Stimulated activated naive B cell treated with anti-CD40 and anti-IgM and Interleukin-4, amounts not matched to agents 10 μg/mL and 1 μg/mL and 100 μg/mL, for 72 hours (primary cell): Measurements from ENCODE around the gene SIGLEC11.
A peak's percentile ranks its signal among the peaks of the same experiment; 100 is the strongest.
"Not testable (repeated sequence)": the region's sequence is repeated elsewhere in the genome, so short reads cannot be mapped to it uniquely, and the experiment has no call there.

ENCODE experiments used
- ATAC-seq, 2 donors: fragments of 150-1000 bp; cut with Tn5 transposase; replicated peaks; 2 replicates each; pipeline ENCODE4 v1.10.0; 2021; ENCODE audit warnings: moderate library complexity in 1 of 2
- DNase-seq: peaks from one replicate; pipeline ENCODE4 v3.0.0; 2021
- H3K27ac Mint-ChIP-seq: one replicate; pipeline ENCODE4 v1.8.0; 2022; ENCODE audit warnings: mild to moderate bottlenecking, mixed read lengths
- H3K27me3 Mint-ChIP-seq, 2 donors: one replicate each; pipeline ENCODE4 v1.8.0; 2022; ENCODE audit warnings: mixed read lengths in 2 of 2
- H3K36me3 Mint-ChIP-seq, 2 donors: one replicate each; pipeline ENCODE4 v1.8.0; 2022; ENCODE audit warnings: mixed read lengths in 2 of 2, mild to moderate bottlenecking in 1 of 2
- H3K4me1 Mint-ChIP-seq, 2 donors: one replicate each; pipeline ENCODE4 v1.8.0; 2022; ENCODE audit warnings: mixed read lengths in 2 of 2, mild to moderate bottlenecking in 1 of 2
- H3K4me3 Mint-ChIP-seq, 2 donors: one replicate each; pipeline ENCODE4 v1.8.0; 2022; ENCODE audit warnings: mild to moderate bottlenecking in 2 of 2, mixed read lengths in 2 of 2, moderate library complexity in 1 of 2
- H3K9me3 Mint-ChIP-seq, 2 donors: one replicate each; pipeline ENCODE4 v1.8.0; 2022; ENCODE audit warnings: mixed read lengths in 2 of 2, mild to moderate bottlenecking in 1 of 2

Gene SIGLEC11

GRCh38 chr19:49951806-49952478, 9.0 kb downstream of the SIGLEC11 start:
- Mint-ChIP-seq H3K4me3 (no peak overlapping the region), H3K27ac (no peak overlapping the region), H3K9me3 (no peaks in the 10 kb centered on the region), H3K36me3 (no peaks in the 10 kb centered on the region), H3K27me3 (peaks cover 29 to 58% of the 10 kb centered on the region in 2 donors), H3K4me1 (peaks cover 11 to 20% of the 10 kb centered on the region in 2 donors)
- ATAC-seq = no peak
- DNase-seq = no peak

DNA sequence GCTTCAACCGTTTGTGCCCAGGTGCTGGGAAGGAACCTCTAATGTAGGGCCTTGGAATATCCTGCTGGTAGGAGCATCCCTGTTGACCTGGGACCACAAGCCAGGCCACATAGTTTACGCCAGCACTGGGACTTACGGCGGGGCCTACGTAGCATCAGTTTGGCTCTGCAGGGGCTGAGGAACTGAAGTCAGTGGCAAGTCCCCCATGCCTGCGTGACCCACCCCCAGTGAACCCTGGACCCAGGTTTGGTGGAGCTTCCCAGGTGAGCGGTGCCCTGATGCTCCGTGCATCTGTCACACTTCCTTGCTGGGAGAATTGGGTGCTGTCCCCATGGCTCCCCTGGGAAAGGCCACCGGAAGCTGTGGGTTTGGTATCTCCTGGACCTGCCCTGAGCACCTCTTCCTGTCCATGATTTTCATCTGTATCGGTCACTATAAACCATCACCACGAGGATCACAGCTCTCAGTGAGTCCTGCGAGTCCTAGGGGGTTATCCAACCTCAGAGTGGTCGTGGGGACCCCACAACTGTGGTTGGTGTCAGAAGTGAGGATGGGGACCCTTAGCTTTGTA, 9.9 kb downstream of the SIGLEC11 start:
- no peak overlapping the region for H3K27ac Mint-ChIP-seq
- H3K9me3 Mint-ChIP-seq = no peaks in the 10 kb centered on the region
- ATAC-seq = no peak
- peaks cover 34 to 58% of the 10 kb centered on the region in 2 donors for H3K27me3 Mint-ChIP-seq
- no peaks in the 10 kb centered on the region for H3K36me3 Mint-ChIP-seq
- DNase-seq = no peak
- H3K4me1 Mint-ChIP-seq = peaks cover 11 to 20% of the 10 kb centered on the region in 2 donors
- H3K4me3 Mint-ChIP-seq = no peak overlapping the region

GRCh38 chr19:49950590-49950948, 10.4 kb downstream of the SIGLEC11 start:
- H3K27me3 Mint-ChIP-seq = peaks cover 34 to 58% of the 10 kb centered on the region in 2 donors
- H3K4me3 Mint-ChIP-seq = no peak overlapping the region
- peaks cover 11 to 21% of the 10 kb centered on the region in 2 donors for H3K4me1 Mint-ChIP-seq
- no peak overlapping the region for H3K27ac Mint-ChIP-seq
- DNase-seq = no peak
- no peaks in the 10 kb centered on the region for H3K9me3 Mint-ChIP-seq
- no peak for ATAC-seq
- H3K36me3 Mint-ChIP-seq = no peaks in the 10 kb centered on the region

GRCh38 chr19:49949742-49950589, 11.0 kb downstream of the SIGLEC11 start:
- peaks cover 34 to 53% of the 10 kb centered on the region in 2 donors for H3K27me3 Mint-ChIP-seq
- no peaks in the 10 kb centered on the region for H3K36me3 Mint-ChIP-seq
- no peak for ATAC-seq
- no peak for DNase-seq
- no peak overlapping the region for H3K4me3 Mint-ChIP-seq
- H3K27ac Mint-ChIP-seq = no peak overlapping the region
- H3K4me1 Mint-ChIP-seq = peaks cover 11 to 27% of the 10 kb centered on the region in 2 donors
- peaks cover 0 to 1% of the 10 kb centered on the region in 2 donors for H3K9me3 Mint-ChIP-seq

DNA sequence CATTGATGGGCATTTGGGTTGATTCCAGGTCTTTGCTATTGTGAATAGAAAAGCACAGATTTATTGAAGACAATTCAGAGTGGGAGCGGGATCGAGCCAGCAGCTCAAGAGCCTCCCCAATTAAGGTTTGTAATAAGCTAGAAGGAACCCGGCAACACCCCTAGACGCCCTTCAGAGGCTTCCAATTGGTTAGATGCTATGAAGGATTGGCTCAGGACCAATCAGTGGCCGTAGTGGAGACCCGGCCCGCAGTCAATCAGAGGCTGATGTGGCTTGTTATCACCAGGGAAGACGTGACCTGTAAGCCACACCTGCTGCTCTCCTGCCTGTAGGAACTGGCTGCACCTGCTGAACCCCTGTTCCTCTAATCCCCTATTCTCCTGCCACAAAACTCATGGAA, 14.6 kb downstream of the SIGLEC11 start:
- Mint-ChIP-seq H3K4me1 (peaks cover 8 to 17% of the 10 kb centered on the region in 2 donors), H3K4me3 (no peak overlapping the region), H3K36me3 (no peaks in the 10 kb centered on the region), H3K27me3 (peaks cover 27 to 47% of the 10 kb centered on the region in 2 donors), H3K9me3 (peaks cover 4 to 6% of the 10 kb centered on the region in 2 donors), H3K27ac (no peak overlapping the region)
- no peak for ATAC-seq
- no peak for DNase-seq

DNA sequence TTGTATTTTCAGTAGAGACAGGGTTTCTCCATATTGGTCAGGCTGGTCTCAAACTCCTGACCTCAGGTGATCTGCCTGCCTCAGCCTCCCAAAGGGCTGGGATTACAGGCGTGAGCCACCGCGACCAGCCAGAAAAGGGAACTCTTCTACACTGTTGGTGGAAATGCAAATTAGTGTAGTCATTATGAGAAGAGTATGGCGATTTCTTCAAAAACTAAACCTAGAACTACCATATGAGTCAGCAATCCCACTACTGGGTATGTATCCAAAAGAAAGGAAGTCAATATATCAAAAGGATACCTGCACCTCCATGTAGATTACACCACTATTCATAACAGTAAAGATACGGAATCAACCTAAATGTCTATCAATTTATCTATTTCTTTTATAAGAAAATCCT, 16.4 kb downstream of the SIGLEC11 start:
- not testable (repeated sequence) for H3K9me3 Mint-ChIP-seq, H3K36me3 Mint-ChIP-seq, H3K4me3 Mint-ChIP-seq
- Mint-ChIP-seq H3K27me3 (peaks cover 26 to 41% of the 10 kb centered on the region in 2 donors), H3K4me1 (peaks cover 9 to 20% of the 10 kb centered on the region in 2 donors), H3K27ac (peak overlapping the region; percentile 70)
- ATAC-seq = peak; percentile 95 to 97
- DNase-seq = peak; percentile 40

DNA sequence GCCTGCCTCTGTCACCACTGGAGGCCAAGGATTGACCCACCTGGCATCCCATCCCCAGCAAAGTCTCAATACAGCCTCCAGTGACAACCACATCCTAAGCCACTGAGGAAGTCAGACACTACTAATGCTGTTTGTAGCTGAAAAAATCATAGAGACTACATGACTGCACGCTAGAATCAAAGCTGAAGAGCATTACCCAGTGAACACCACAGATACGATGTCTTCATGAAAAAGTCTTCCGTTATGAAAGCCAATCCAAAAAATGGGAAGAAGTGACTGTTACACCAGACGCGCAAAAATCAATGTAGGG, 20.5 kb downstream of the SIGLEC11 start:
- Mint-ChIP-seq H3K4me1 (peaks cover 14 to 34% of the 10 kb centered on the region in 2 donors), H3K27me3 (peaks cover 21 to 39% of the 10 kb centered on the region in 2 donors), H3K9me3 (peaks cover 4 to 6% of the 10 kb centered on the region in 2 donors), H3K27ac (no peak overlapping the region), H3K36me3 (peaks cover 0 to 3% of the 10 kb centered on the region in 2 donors), H3K4me3 (no peak overlapping the region)
- DNase-seq (no peak), ATAC-seq (no peak)

DNA sequence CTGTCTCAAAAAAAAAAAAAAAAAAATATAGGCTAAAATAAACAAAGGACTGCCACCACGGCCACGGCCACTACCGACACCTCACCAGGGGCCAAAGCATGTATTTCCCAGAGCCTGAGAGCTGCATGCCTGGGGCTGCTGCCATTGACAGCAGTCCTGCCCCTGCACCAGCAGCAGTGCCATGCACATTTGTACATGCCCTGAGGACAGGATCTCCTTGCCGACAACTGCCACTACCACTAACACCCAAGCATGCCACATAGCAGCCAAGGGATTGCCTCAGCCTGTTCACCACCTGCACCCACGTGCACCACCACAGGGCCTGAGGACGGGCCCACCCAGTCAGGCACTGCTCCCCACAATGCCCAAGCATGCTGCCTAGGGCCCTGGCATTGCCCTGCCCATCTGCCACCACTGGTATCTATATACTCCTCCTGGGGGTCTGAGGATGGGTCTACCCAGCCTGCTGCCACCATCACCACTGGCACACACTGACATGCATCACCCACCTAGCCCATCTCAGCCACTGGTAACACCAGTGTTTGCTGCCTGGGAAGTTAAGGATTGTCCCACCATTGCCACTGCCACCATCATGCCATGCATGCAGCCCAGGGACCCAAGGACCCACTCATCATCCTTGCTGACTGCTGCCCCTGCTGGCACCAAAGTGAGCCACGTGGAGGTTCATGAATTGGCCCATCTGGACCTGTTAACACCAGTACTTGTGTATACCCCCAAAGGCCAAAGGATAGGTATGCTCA, 21.1 kb downstream of the SIGLEC11 start:
- no peak overlapping the region for H3K27ac Mint-ChIP-seq
- no peak overlapping the region for H3K4me3 Mint-ChIP-seq
- peaks cover 21 to 39% of the 10 kb centered on the region in 2 donors for H3K27me3 Mint-ChIP-seq
- H3K36me3 Mint-ChIP-seq = peaks cover 0 to 3% of the 10 kb centered on the region in 2 donors
- ATAC-seq (no peak), DNase-seq (no peak)
- peaks cover 4 to 5% of the 10 kb centered on the region in 2 donors for H3K9me3 Mint-ChIP-seq
- H3K4me1 Mint-ChIP-seq = peaks cover 14 to 29% of the 10 kb centered on the region in 2 donors

DNA sequence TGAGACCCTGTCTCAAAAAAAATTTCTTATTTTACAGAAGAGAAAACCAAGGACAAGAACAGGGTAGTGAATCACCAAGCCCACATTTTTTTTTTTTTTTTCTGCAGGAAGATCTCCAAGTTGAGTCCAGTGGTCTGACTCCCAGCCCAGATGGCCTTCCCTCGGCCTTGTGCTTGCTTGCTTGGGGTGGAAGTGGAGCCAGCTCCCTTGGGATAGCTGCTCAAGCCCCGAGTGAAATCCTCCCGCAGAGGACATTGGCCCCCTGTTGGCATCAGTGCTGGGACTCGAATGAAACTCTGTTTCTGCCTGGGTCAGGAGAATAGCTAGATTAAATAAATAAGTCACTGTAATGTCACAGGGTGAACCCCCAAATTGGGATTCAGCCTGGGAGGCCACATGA, 22.3 kb downstream of the SIGLEC11 start:
- peaks cover 4 to 6% of the 10 kb centered on the region in 2 donors for H3K36me3 Mint-ChIP-seq
- peaks cover 12 to 24% of the 10 kb centered on the region in 2 donors for H3K4me1 Mint-ChIP-seq
- no peak for ATAC-seq
- H3K4me3 Mint-ChIP-seq = no peak overlapping the region
- peaks cover 0 to under 1% of the 10 kb centered on the region in 2 donors for H3K9me3 Mint-ChIP-seq
- peaks cover 20 to 32% of the 10 kb centered on the region in 2 donors for H3K27me3 Mint-ChIP-seq
- H3K27ac Mint-ChIP-seq = peak overlapping the region; percentile 25
- DNase-seq = no peak

GRCh38 chr19:49937750-49938381, 23.1 kb downstream of the SIGLEC11 start:
- Mint-ChIP-seq H3K27ac (no peak overlapping the region), H3K4me1 (peaks cover 15 to 32% of the 10 kb centered on the region in 2 donors), H3K9me3 (peaks cover 2 to 5% of the 10 kb centered on the region in 2 donors), H3K27me3 (peaks cover 14 to 24% of the 10 kb centered on the region in 2 donors), H3K36me3 (peaks cover 11 to 14% of the 10 kb centered on the region in 2 donors), H3K4me3 (peak overlapping the region; percentile 57 to 66)
- peak; percentile 83 for ATAC-seq
- DNase-seq = peak; percentile 63

DNA sequence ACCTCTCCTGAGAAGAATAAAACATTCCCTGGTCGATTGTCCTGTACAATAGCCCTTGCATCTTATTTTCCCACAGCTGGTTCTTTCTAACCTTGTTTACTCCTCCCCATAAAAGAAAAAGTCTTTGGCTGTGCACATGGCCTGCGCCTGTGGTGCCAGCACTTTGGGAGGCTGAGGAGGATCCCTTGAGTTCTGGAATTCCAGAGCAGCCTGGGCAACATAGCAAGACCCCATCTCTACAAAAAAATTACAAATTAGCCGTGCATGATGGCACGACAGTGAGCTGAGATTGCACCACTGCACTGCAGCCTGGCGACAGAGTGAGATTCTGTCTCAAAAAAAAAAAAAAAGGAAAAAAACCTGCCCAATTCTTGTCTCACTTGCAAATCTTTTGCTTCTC, 24.4 kb downstream of the SIGLEC11 start:
- Mint-ChIP-seq H3K4me3 (no peak overlapping the region), H3K9me3 (peaks cover 5 to 9% of the 10 kb centered on the region in 2 donors), H3K4me1 (peaks cover 20 to 43% of the 10 kb centered on the region in 2 donors), H3K27ac (no peak overlapping the region), H3K27me3 (peaks cover 13 to 14% of the 10 kb centered on the region in 2 donors), H3K36me3 (peaks cover 21 to 26% of the 10 kb centered on the region in 2 donors)
- ATAC-seq = no peak
- DNase-seq = no peak

- peaks cover 9 to 17% of the 10 kb centered on the region in 2 donors for H3K9me3 Mint-ChIP-seq
- DNase-seq (no peak), ATAC-seq (no peak)
- peak overlapping the region in 1 of 2 donors; percentile 66 for H3K4me3 Mint-ChIP-seq
- no peaks in the 10 kb centered on the region for H3K27me3 Mint-ChIP-seq
- H3K36me3 Mint-ChIP-seq = peaks cover 48 to 55% of the 10 kb centered on the region in 2 donors
- H3K27ac Mint-ChIP-seq = peak overlapping the region; percentile 51
- H3K4me1 Mint-ChIP-seq = peaks cover 37 to 63% of the 10 kb centered on the region in 2 donors
Measured at GRCh38 chr19:49933643-49934042, 27.3 kb downstream of the SIGLEC11 start.

- DNase-seq = no peak
- H3K9me3 Mint-ChIP-seq = peaks cover 9 to 17% of the 10 kb centered on the region in 2 donors
- H3K4me3 Mint-ChIP-seq = no peak overlapping the region
Measured at GRCh38 chr19:49932731-49933131, 28.2 kb downstream of the SIGLEC11 start.

More at GRCh38 chr19:49932731-49933131, 28.2 kb downstream of the SIGLEC11 start:
- H3K36me3 Mint-ChIP-seq = peaks cover 57 to 62% of the 10 kb centered on the region in 2 donors
- peak overlapping the region; percentile 37 for H3K27ac Mint-ChIP-seq
- no peak for ATAC-seq
- peaks cover 40 to 62% of the 10 kb centered on the region in 2 donors for H3K4me1 Mint-ChIP-seq
- H3K27me3 Mint-ChIP-seq = no peaks in the 10 kb centered on the region
